Fibroblast of lung (primary cell): ENCODE results near the gene SMIM12. TPM values are rescaled to one million over a fixed set of nuclear protein-coding genes. Genes with fewer than 3 reads are reported as not detected.

Source experiments
- DNase-seq, 2 donors: peaks; one replicate each; pipeline versions ENCODE4 v3.0.0 to v3.0.0-alpha.2; 2010; ENCODE audit warnings: low read depth in 2 of 2
- H2AFZ ChIP-seq: 2 replicates; pipeline ENCODE4 v1.5.1; 2012; ENCODE audit warnings: low read length, control low read depth, inconsistent platforms
- H3K27ac ChIP-seq: 2 replicates; pipeline ENCODE4 v1.5.1; 2011; ENCODE audit warnings: low read length, control low read depth; ENCODE audit not compliant: insufficient read depth
- H3K27me3 ChIP-seq: 2 replicates; pipeline ENCODE4 v1.5.1; 2011; ENCODE audit warnings: mild to moderate bottlenecking, low read length; ENCODE audit not compliant: control insufficient read depth, insufficient read depth
- H3K36me3 ChIP-seq: 2 replicates; pipeline ENCODE4 v1.5.1; 2011; ENCODE audit warnings: low read length; ENCODE audit not compliant: control insufficient read depth, insufficient read depth
- H3K4me1 ChIP-seq: 2 replicates; pipeline ENCODE4 v1.5.1; 2011; ENCODE audit warnings: low read length; ENCODE audit not compliant: control insufficient read depth, insufficient read depth; ENCODE audit errors: extremely low read depth
- H3K4me2 ChIP-seq: 2 replicates; pipeline ENCODE4 v1.5.1; 2011; ENCODE audit warnings: low read length, control low read depth; ENCODE audit not compliant: insufficient read depth; ENCODE audit errors: extremely low read depth
- H3K4me3 ChIP-seq, 4 experiments: fragments of 200-600 bp in 1 of 4; sonication (generic) in 1 of 4; replicated peaks in 1 of 4; 2 replicates each; pipeline ENCODE4 v1.5.1; 2011 to 2016; ENCODE audit warnings: low read length in 4 of 4, low read depth in 3 of 4, mild to moderate bottlenecking in 3 of 4, control low read depth in 2 of 4, inconsistent platforms in 1 of 4, mixed read lengths in 1 of 4; ENCODE audit not compliant: insufficient read depth in 1 of 4; ENCODE audit errors: control extremely low read depth in 1 of 4
- H3K79me2 ChIP-seq: 2 replicates; pipeline ENCODE4 v1.5.1; 2012; ENCODE audit warnings: mild to moderate bottlenecking, low read length, inconsistent platforms; ENCODE audit not compliant: control insufficient read depth, insufficient read depth
- H3K9ac ChIP-seq: 2 replicates; pipeline ENCODE4 v1.5.1; 2011; ENCODE audit warnings: mild to moderate bottlenecking, low read length, control low read depth; ENCODE audit not compliant: insufficient read depth
- H3K9me3 ChIP-seq: 2 replicates; pipeline ENCODE4 v1.5.1; 2012; ENCODE audit warnings: low read depth, low read length; ENCODE audit not compliant: control insufficient read depth, insufficient read depth
- H4K20me1 ChIP-seq: 2 replicates; pipeline ENCODE4 v1.5.1; 2011; ENCODE audit warnings: low read length; ENCODE audit not compliant: control insufficient read depth, insufficient read depth; ENCODE audit errors: extremely low read depth
- CTCF ChIP-seq, 2 donors: IDR thresholded peaks in 1 of 2; conservative IDR thresholded peaks in 1 of 2; 1 replicate in 1 of 2; 2 replicates in 1 of 2; pipeline ENCODE4 v1.5.1; 2011 to 2012; ENCODE audit warnings: low read length in 2 of 2, control low read depth in 1 of 2, inconsistent platforms in 1 of 2, low read depth in 1 of 2, mild to moderate bottlenecking in 1 of 2
- EZH2 ChIP-seq: IDR thresholded peaks from 2 replicates; pipeline ENCODE4 v1.5.1; 2012; ENCODE audit warnings: low read length, control low read depth, mild to moderate bottlenecking; ENCODE audit errors: missing control alignments
- polyA plus RNA-seq, 2 donors: library from polyadenylated mRNA; depleted of rRNA in 1 of 2; stranded (reverse) in 1 of 2; unstranded in 1 of 2; fragments of >200 nt; gene quantifications; 2 replicates each; pipeline ENCODE4 v1.2.1, GENCODE V29; 2011 to 2012; ENCODE audit warnings: missing spikeins in 1 of 2
- total RNA-seq: library from RNA; depleted of rRNA; stranded (reverse); fragments of >200 nt; gene quantifications from 2 replicates; pipeline ENCODE4 v1.2.1, GENCODE V29; 2014

Gene SMIM12
- total and polyA plus RNA-seq, 2 donors (not counting 1 experiment from before 2014, with no cell fraction given) = 18.2 to 59.7 TPM

GRCh38 chr1:34808051-34808810 lies 51.3 kb downstream of the SMIM12 start:
- H3K9me3 ChIP-seq = no peaks in the 10 kb centered on the region
- TF ChIP-seq CTCF (conservative IDR thresholded peaks at IDR 0.05 in 1 of 2, IDR thresholded peaks at IDR 0.05 in 1 of 2; ENCODE audit: low read depth in 1 of 2, low read length in 2 of 2) (no peak), EZH2 (no peak)
- no peaks in the 10 kb centered on the region for H3K79me2 ChIP-seq
- H3K27me3 ChIP-seq = no peaks in the 10 kb centered on the region
- H3K27ac ChIP-seq = no peak overlapping the region
- DNase-seq = peak in 1 of 2 donors; percentile 38
- H3K9ac ChIP-seq = no peak overlapping the region
- no peaks in the 10 kb centered on the region for H4K20me1 ChIP-seq
- H3K36me3 ChIP-seq = no peaks in the 10 kb centered on the region
- H3K4me3 ChIP-seq = no peak overlapping the region
- H3K4me2 ChIP-seq = no peak overlapping the region
- no peak overlapping the region for H2AFZ ChIP-seq
- H3K4me1 ChIP-seq = no peaks in the 10 kb centered on the region

- DNase-seq = peak in 1 of 2 donors; percentile 60
- Histone ChIP-seq H3K9me3 (no peaks in the 10 kb centered on the region), H3K27ac (no peak overlapping the region), H3K9ac (no peak overlapping the region), H3K4me2 (no peak overlapping the region), H3K4me3 (no peak overlapping the region), H4K20me1 (no peaks in the 10 kb centered on the region), H2AFZ (no peak overlapping the region), H3K79me2 (no peaks in the 10 kb centered on the region), H3K4me1 (no peaks in the 10 kb centered on the region), H3K27me3 (no peaks in the 10 kb centered on the region), H3K36me3 (no peaks in the 10 kb centered on the region)
- TF ChIP-seq EZH2 (no peak), CTCF (conservative IDR thresholded peaks at IDR 0.05 in 1 of 2, IDR thresholded peaks at IDR 0.05 in 1 of 2; ENCODE audit: low read depth in 1 of 2, low read length in 2 of 2) (no peak)
Measured at GRCh38 chr1:34806396-34806795, 53.2 kb downstream of the SMIM12 start.

GRCh38 chr1:34803770-34804169 lies 55.8 kb downstream of the SMIM12 start:
- Histone ChIP-seq H3K79me2 (no peaks in the 10 kb centered on the region), H3K9me3 (no peaks in the 10 kb centered on the region), H3K4me2 (no peak overlapping the region), H3K9ac (no peak overlapping the region), H3K4me1 (no peaks in the 10 kb centered on the region), H3K27ac (no peak overlapping the region), H3K4me3 (no peak overlapping the region), H4K20me1 (no peaks in the 10 kb centered on the region), H3K27me3 (no peaks in the 10 kb centered on the region), H2AFZ (no peak overlapping the region), H3K36me3 (no peaks in the 10 kb centered on the region)
- no peak for TF ChIP-seq EZH2
- no peak for DNase-seq

Other genes with a start within 250 kb of the SMIM12 start
- not detected in 2 replicates for gene GJB5, start 104.7 kb downstream of the SMIM12 start, total RNA-seq
- gene GJB5, start 104.7 kb downstream of the SMIM12 start, polyA plus RNA-seq = not detected in 2 replicates
- gene GJB4, start 100.0 kb downstream of the SMIM12 start, total RNA-seq = not detected in 2 replicates
- not detected in 2 replicates for gene GJB4, start 100.0 kb downstream of the SMIM12 start, polyA plus RNA-seq
- not detected in 2 replicates for gene GJB3, start 78.5 kb downstream of the SMIM12 start, total RNA-seq
- gene GJB3, start 78.5 kb downstream of the SMIM12 start, polyA plus RNA-seq = not detected in 2 replicates
- gene GJA4, start 66.8 kb downstream of the SMIM12 start, total RNA-seq = not detected in 2 replicates
- not detected in 2 replicates for gene GJA4, start 66.8 kb downstream of the SMIM12 start, polyA plus RNA-seq
- not detected in 2 replicates for gene DLGAP3, start 69.9 kb upstream of the SMIM12 start, total RNA-seq
- gene DLGAP3, start 69.9 kb upstream of the SMIM12 start, polyA plus RNA-seq = 0.02 TPM in 1 of 2 replicates, not detected in the other
- gene TMEM35B, start 125.6 kb upstream of the SMIM12 start, total RNA-seq = 31.3 and 36.0 TPM in 2 replicates
- gene TMEM35B, start 125.6 kb upstream of the SMIM12 start, polyA plus RNA-seq = 33.1 and 45.0 TPM in 2 replicates
- 18.0 and 21.1 TPM in 2 replicates for gene ZMYM6, start 172.2 kb upstream of the SMIM12 start, total RNA-seq
- 9.2 and 12.4 TPM in 2 replicates for gene ZMYM6, start 172.2 kb upstream of the SMIM12 start, polyA plus RNA-seq
- 18.5 and 19.0 TPM in 2 replicates for gene ZMYM1, start 219.6 kb upstream of the SMIM12 start, total RNA-seq
- 9.0 and 10.3 TPM in 2 replicates for gene ZMYM1, start 219.6 kb upstream of the SMIM12 start, polyA plus RNA-seq